Gastroesophageal sphincter (tissue), 4 donors: ENCODE measurements around the gene HNRNPA0. TPM values are rescaled to one million over a fixed set of nuclear protein-coding genes. Genes with fewer than 3 reads are reported as not detected.

Experiments used
- ATAC-seq: fragments of 150-250 bp; one replicate; pipeline ENCODE4 v1.9.1; 2016; ENCODE audit warnings: mild to moderate bottlenecking, moderate library complexity
- H3K27ac ChIP-seq, 4 donors: fragments of 200-600 bp; sonication (generic) in 3 of 4; 1 replicate in 3 of 4; 2 replicates in 1 of 4; pipeline ENCODE4 v1.5.1; 2016 to 2019
- H3K27me3 ChIP-seq: fragments of 200-600 bp; sonication (generic); one replicate; pipeline ENCODE4 v1.5.1; 2019
- H3K36me3 ChIP-seq, 2 donors: fragments of 200-600 bp; sonication (generic); one replicate each; pipeline ENCODE4 v1.5.1; 2019; ENCODE audit warnings: control low read depth in 1 of 2
- H3K4me1 ChIP-seq, 3 donors: fragments of 200-600 bp; sonication (generic); 1 replicate in 2 of 3; 2 replicates in 1 of 3; pipeline ENCODE4 v1.5.1; 2016 to 2019; ENCODE audit warnings: control low read depth in 2 of 3
- H3K4me3 ChIP-seq, 2 donors: fragments of 200-600 bp; sonication (generic); one replicate each; pipeline ENCODE4 v1.5.1; 2019; ENCODE audit warnings: mild to moderate bottlenecking in 1 of 2, moderate library complexity in 1 of 2
- H3K9me3 ChIP-seq, 3 donors: fragments of 200-600 bp; sonication (generic); one replicate each; pipeline ENCODE4 v1.5.1; 2017 to 2019; ENCODE audit warnings: control low read depth in 2 of 3
- EP300 ChIP-seq: sonication (generic); formaldehyde crosslinking; IDR thresholded peaks from one replicate; pipeline ENCODE4 v1.6.1; 2017; ENCODE audit warnings: antibody characterized with exemption, mild to moderate bottlenecking
- POLR2A ChIP-seq, 2 donors: fragments of 450-650 bp; IDR thresholded peaks; one replicate each; pipeline ENCODE4 v1.6.1; 2017; ENCODE audit warnings: antibody characterized with exemption in 2 of 2, mild to moderate bottlenecking in 2 of 2, moderate library complexity in 1 of 2
- POLR2AphosphoS5 ChIP-seq: sonication (generic); formaldehyde crosslinking; IDR thresholded peaks from one replicate; pipeline ENCODE4 v1.6.1; 2017; ENCODE audit warnings: antibody characterized with exemption
- whole genome bisulfite sequencing, 2 donors: methylation state at CpG; one replicate each; pipeline ENCODE4 v1.1.5; 2018; ENCODE audit warnings: low coverage in 1 of 2; 5-methylcytosine and 5-hydroxymethylcytosine counted together
- total RNA-seq, 4 donors: library from RNA; depleted of rRNA; stranded (reverse); fragments of >200 nt; gene quantifications; one replicate each; pipeline ENCODE4 v1.1.0, GENCODE V29; 2016
- TF ChIP-seq, protein P1 (sequence below), 4 experiments: fragments of 200-600 bp in 2 of 4; fragments of 450-650 bp in 2 of 4; sonication (generic) in 1 of 4; IDR thresholded peaks; one replicate each; pipeline ENCODE4 v1.5.1; 2017 to 2019; ENCODE audit warnings: antibody characterized with exemption in 4 of 4, mild to moderate bottlenecking in 2 of 4, moderate library complexity in 2 of 4

The HNRNPA0 gene
- total RNA-seq, 4 donors from 2014 or later = 9.9 to 17.2 (median 13.8) TPM

GRCh38 chr5:137728048-137728447 lies 26.1 kb downstream of the HNRNPA0 start:
- no peaks in the 10 kb centered on the region for H3K4me1 ChIP-seq
- H3K9me3 ChIP-seq = peaks cover 0 to 6% (median 0%) of the 10 kb centered on the region in 3 donors
- H3K27me3 ChIP-seq = no peaks in the 10 kb centered on the region
- no peak overlapping the region for H3K4me3 ChIP-seq
- H3K27ac ChIP-seq = no peak overlapping the region
- 63 to 83% methylated on average over 1 of the region's 1 CpG for WGBS, 2 donors
- no peak for ATAC-seq
- no peaks in the 10 kb centered on the region for H3K36me3 ChIP-seq
- TF ChIP-seq POLR2A (IDR thresholded peaks at IDR 0.05) (no peak), POLR2AphosphoS5 (no peak), EP300 (no peak)
- TF ChIP-seq, protein P1, sequence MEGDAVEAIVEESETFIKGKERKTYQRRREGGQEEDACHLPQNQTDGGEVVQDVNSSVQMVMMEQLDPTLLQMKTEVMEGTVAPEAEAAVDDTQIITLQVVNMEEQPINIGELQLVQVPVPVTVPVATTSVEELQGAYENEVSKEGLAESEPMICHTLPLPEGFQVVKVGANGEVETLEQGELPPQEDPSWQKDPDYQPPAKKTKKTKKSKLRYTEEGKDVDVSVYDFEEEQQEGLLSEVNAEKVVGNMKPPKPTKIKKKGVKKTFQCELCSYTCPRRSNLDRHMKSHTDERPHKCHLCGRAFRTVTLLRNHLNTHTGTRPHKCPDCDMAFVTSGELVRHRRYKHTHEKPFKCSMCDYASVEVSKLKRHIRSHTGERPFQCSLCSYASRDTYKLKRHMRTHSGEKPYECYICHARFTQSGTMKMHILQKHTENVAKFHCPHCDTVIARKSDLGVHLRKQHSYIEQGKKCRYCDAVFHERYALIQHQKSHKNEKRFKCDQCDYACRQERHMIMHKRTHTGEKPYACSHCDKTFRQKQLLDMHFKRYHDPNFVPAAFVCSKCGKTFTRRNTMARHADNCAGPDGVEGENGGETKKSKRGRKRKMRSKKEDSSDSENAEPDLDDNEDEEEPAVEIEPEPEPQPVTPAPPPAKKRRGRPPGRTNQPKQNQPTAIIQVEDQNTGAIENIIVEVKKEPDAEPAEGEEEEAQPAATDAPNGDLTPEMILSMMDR (IDR thresholded peaks at IDR 0.05) = no peak

- no peaks in the 10 kb centered on the region for H3K4me1 ChIP-seq
- WGBS, 2 donors = 87 to 100% methylated on average over 2 of the region's 2 CpGs
- H3K27me3 ChIP-seq = no peaks in the 10 kb centered on the region
- peaks cover 0 to 8% (median 0%) of the 10 kb centered on the region in 3 donors for H3K9me3 ChIP-seq
- no peak overlapping the region for H3K4me3 ChIP-seq
- no peak for TF ChIP-seq POLR2AphosphoS5
- no peak for TF ChIP-seq EP300
- no peak for TF ChIP-seq POLR2A (IDR thresholded peaks at IDR 0.05)
- TF ChIP-seq, protein P1 (IDR thresholded peaks at IDR 0.05) = no peak
- no peaks in the 10 kb centered on the region for H3K36me3 ChIP-seq
- ATAC-seq = no peak
- H3K27ac ChIP-seq = no peak overlapping the region
Measured at GRCh38 chr5:137727623-137728022, 26.5 kb downstream of the HNRNPA0 start.

GRCh38 chr5:137724251-137724650 lies 29.9 kb downstream of the HNRNPA0 start:
- no peaks in the 10 kb centered on the region for H3K27me3 ChIP-seq
- H3K36me3 ChIP-seq = peaks cover 0 to 5% of the 10 kb centered on the region in 2 donors
- no peak overlapping the region for H3K27ac ChIP-seq
- TF ChIP-seq POLR2A (IDR thresholded peaks at IDR 0.05) (no peak), EP300 (no peak), POLR2AphosphoS5 (no peak)
- TF ChIP-seq, protein P1 (IDR thresholded peaks at IDR 0.05) = no peak
- no peak overlapping the region for H3K4me3 ChIP-seq
- ATAC-seq = no peak
- 85 to 86% methylated on average over 2 of the region's 2 CpGs for WGBS, 2 donors
- no peaks in the 10 kb centered on the region for H3K4me1 ChIP-seq
- H3K9me3 ChIP-seq = peaks cover 0 to 8% (median 0%) of the 10 kb centered on the region in 3 donors

GRCh38 chr5:137718611-137719010 lies 35.6 kb downstream of the HNRNPA0 start:
- TF ChIP-seq POLR2A (IDR thresholded peaks at IDR 0.05) (no peak), EP300 (no peak), POLR2AphosphoS5 (no peak)
- TF ChIP-seq, protein P1 (IDR thresholded peaks at IDR 0.05) = no peak
- H3K27me3 ChIP-seq = no peaks in the 10 kb centered on the region
- ATAC-seq = no peak

GRCh38 chr5:137716337-137716736 lies 37.8 kb downstream of the HNRNPA0 start:
- H3K27ac ChIP-seq = no peak overlapping the region
- no peak for ATAC-seq
- peaks cover 0 to 18% of the 10 kb centered on the region in 2 donors for H3K36me3 ChIP-seq
- H3K9me3 ChIP-seq = no peaks in the 10 kb centered on the region
- H3K4me1 ChIP-seq = no peaks in the 10 kb centered on the region
- WGBS, 2 donors = 91 to 97% methylated on average over 3 of the region's 3 CpGs
- no peak for TF ChIP-seq EP300
- no peak overlapping the region for H3K4me3 ChIP-seq
- no peaks in the 10 kb centered on the region for H3K27me3 ChIP-seq

More at GRCh38 chr5:137718611-137719010, 35.6 kb downstream of the HNRNPA0 start:
- peaks cover 0 to 8% (median 0%) of the 10 kb centered on the region in 3 donors for H3K9me3 ChIP-seq
- no peaks in the 10 kb centered on the region for H3K4me1 ChIP-seq
- H3K36me3 ChIP-seq = peaks cover 0 to 18% of the 10 kb centered on the region in 2 donors
- H3K4me3 ChIP-seq = no peak overlapping the region
- no peak overlapping the region for H3K27ac ChIP-seq
